Measurements from ENCODE around the gene EXOC3L1. TPM values are rescaled to one million over a fixed set of nuclear protein-coding genes. Genes with fewer than 3 reads are reported as not detected.

EXOC3L1 gene
- total and polyA plus RNA-seq, 8 donors: 7.5 to 16.9 (median 10.4) TPM

GRCh38 chr16:67216612-67217490 is 26.9 kb upstream of the EXOC3L1 start:
- H3K27me3 ChIP-seq: no peaks in the 10 kb centered on the region
- DNase-seq: peak in 3 of 4 donors; percentile 30 to 56 (median 52)
- H3K4me1 ChIP-seq: peaks cover 11 to 43% of the 10 kb centered on the region in 2 donors
- intact Hi-C loops (cut with DNase I): no loop called here
- H3K9me3 ChIP-seq: no peaks in the 10 kb centered on the region
- H3K4me3 ChIP-seq: no peak overlapping the region
- H3K36me3 ChIP-seq: no peaks in the 10 kb centered on the region
- H3K27ac ChIP-seq: peak overlapping the region; percentile 19 to 60
- peak; percentile 64 for ATAC-seq
- no peak for TF ChIP-seq CTCF (IDR thresholded peaks at IDR 0.05)

- H3K4me3 ChIP-seq: no peak overlapping the region
- TF ChIP-seq CTCF (IDR thresholded peaks at IDR 0.05): no peak
- intact Hi-C loops (cut with DNase I): no loop called here
- no peaks in the 10 kb centered on the region for H3K27me3 ChIP-seq
- ATAC-seq (no peak), DNase-seq (peak in 1 of 4 donors; percentile 28)
- no peaks in the 10 kb centered on the region for H3K9me3 ChIP-seq
- H3K27ac ChIP-seq: peak overlapping the region in 1 of 2 donors; percentile 60
- H3K36me3 ChIP-seq: no peaks in the 10 kb centered on the region
- peaks cover 11 to 43% of the 10 kb centered on the region in 2 donors for H3K4me1 ChIP-seq
Observed at GRCh38 chr16:67215706-67216105, 25.8 kb upstream of the EXOC3L1 start.

- ATAC-seq (no peak), DNase-seq (peak in 1 of 4 donors; percentile 24)
- TF ChIP-seq CTCF (IDR thresholded peaks at IDR 0.05): no peak
- Histone ChIP-seq H3K4me1 (peaks cover 11 to 42% of the 10 kb centered on the region in 2 donors), H3K27ac (peak overlapping the region in 1 of 2 donors; percentile 33), H3K4me3 (no peak overlapping the region), H3K36me3 (no peaks in the 10 kb centered on the region), H3K27me3 (no peaks in the 10 kb centered on the region), H3K9me3 (no peaks in the 10 kb centered on the region)
- intact Hi-C loops (cut with DNase I): no loop called here
Observed at GRCh38 chr16:67213197-67214019, 23.5 kb upstream of the EXOC3L1 start.

GRCh38 chr16:67212766-67213165 is 22.8 kb upstream of the EXOC3L1 start:
- no peak for TF ChIP-seq CTCF (IDR thresholded peaks at IDR 0.05)
- H3K4me3 ChIP-seq: no peak overlapping the region
- peaks cover 11 to 36% of the 10 kb centered on the region in 2 donors for H3K4me1 ChIP-seq
- no peaks in the 10 kb centered on the region for H3K9me3 ChIP-seq
- H3K27me3 ChIP-seq: no peaks in the 10 kb centered on the region
- intact Hi-C loops (cut with DNase I): no loop called here
- H3K27ac ChIP-seq: peak overlapping the region in 1 of 2 donors; percentile 33
- DNase-seq: no peak
- peak; percentile 52 for ATAC-seq
- no peaks in the 10 kb centered on the region for H3K36me3 ChIP-seq

- Histone ChIP-seq H3K9me3 (no peaks in the 10 kb centered on the region), H3K27ac (no peak overlapping the region), H3K4me3 (no peak overlapping the region), H3K4me1 (peaks cover under 1 to 25% of the 10 kb centered on the region in 2 donors), H3K27me3 (no peaks in the 10 kb centered on the region), H3K36me3 (peaks cover 0 to 7% of the 10 kb centered on the region in 2 donors)
- intact Hi-C loops (cut with DNase I): no loop called here
- no peak for ATAC-seq
- no peak for DNase-seq
- no peak for TF ChIP-seq CTCF (IDR thresholded peaks at IDR 0.05)
Observed at GRCh38 chr16:67211674-67212073, 21.7 kb upstream of the EXOC3L1 start.

All from left lung (tissue), 10 donors.